Measurements from ENCODE around the gene LGSN.
"Not testable (repeated sequence)": the region's sequence is repeated elsewhere in the genome, so short reads cannot be mapped to it uniquely, and the experiment has no call there.

The LGSN gene

DNA sequence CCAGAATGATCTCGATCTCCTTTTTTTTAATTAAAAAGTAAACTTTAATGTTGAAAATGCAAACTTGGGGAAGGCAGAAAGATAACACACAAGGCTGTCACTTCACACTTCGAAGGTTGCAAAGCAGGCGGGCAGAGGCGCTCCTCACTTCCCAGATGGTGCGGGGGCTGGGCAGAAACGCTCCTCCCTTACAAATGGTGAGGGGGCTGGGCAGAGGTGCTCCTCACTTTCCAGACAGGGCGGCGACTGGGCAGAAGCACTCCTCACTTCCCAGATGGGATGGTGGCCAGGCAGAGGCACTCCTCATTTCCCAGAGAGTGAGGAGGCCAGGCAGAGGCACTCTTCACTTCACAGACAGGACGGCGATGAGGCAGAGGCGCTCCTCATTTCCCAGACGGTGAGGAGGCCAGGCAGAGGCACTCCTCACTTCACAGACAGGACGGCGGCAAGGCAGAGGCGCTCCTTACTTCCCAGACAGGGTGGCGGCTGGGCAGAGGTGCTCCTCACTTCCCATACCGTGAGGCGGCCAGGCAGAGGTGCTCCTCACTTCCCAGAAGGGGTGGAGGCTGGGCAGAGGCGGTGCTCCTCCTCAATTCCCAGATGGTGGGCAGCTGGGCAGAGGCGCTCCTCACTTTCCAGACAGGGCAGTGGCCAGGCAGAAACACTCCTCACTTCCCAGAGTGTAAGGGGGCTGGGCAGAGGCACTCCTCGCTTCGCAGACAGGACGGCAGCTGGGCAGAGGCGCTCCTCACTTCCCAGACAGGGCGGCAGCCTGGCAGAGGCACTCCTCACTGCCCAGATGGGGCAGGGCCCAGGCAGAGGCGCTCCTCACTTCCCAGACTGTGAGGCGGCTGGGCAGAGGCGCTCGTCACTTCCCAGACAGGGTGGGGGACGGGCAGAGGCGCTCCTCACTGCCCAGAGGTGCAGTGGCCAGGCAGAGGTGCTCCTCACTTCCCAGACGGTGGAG lies 91.6 kb downstream of the LGSN start:
- DNase-seq, result not testable (repeated sequence)

DNA sequence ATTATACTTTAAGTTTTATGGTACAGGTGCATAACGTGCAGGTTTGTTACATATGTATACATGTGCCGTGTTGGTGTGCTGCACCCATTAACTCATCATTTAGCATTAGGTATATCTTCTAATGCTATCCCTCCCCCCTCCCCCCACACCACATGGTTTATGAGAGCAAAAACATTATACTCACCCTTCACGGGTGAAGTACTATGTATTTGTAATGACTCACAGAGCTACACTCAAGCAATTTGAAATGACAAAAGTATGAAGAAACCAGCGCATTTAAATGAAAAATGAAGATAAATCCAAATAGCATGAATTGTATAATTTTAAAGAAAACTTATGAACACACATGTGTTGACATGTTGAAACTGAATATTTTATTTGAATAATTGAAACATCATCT lies 93.8 kb downstream of the LGSN start:
- DNase-seq, result not testable (repeated sequence)
